Gastrocnemius medialis (tissue), 4 donors: Measurements from ENCODE around the gene PHF20. TPM values are rescaled to one million over a fixed set of nuclear protein-coding genes. Genes with fewer than 3 reads are reported as not detected.

Experiments
- ATAC-seq, 2 donors: fragments of 150-250 bp; one replicate each; pipeline ENCODE4 v1.9.1; 2016
- DNase-seq, 2 donors: peaks; one replicate each; pipeline ENCODE4 v3.0.0-alpha.2; 2019
- H3K27ac ChIP-seq, 4 donors: fragments of 200-600 bp; sonication (generic); 1 replicate in 1 of 4; 2 replicates in 3 of 4; pipeline ENCODE4 v1.5.1; 2016 to 2018; ENCODE audit warnings: mild to moderate bottlenecking in 2 of 4, moderate library complexity in 1 of 4
- H3K27me3 ChIP-seq, 3 donors: fragments of 200-600 bp; sonication (generic) in 2 of 3; 1 replicate in 1 of 3; 2 replicates in 2 of 3; pipeline versions ENCODE4 v1.5.1 to v1.6.0; 2016 to 2019; ENCODE audit warnings: mild to moderate bottlenecking in 1 of 3, moderate library complexity in 1 of 3
- H3K36me3 ChIP-seq, 2 donors: fragments of 200-600 bp; sonication (generic) in 1 of 2; one replicate each; pipeline ENCODE4 v1.5.1; 2017 to 2018
- H3K4me1 ChIP-seq, 2 donors: fragments of 200-600 bp; sonication (generic) in 1 of 2; one replicate each; pipeline ENCODE4 v1.5.1; 2016 to 2017; ENCODE audit warnings: mild to moderate bottlenecking in 2 of 2
- H3K4me3 ChIP-seq, 4 donors: fragments of 200-600 bp; sonication (generic) in 3 of 4; 1 replicate in 1 of 4; 2 replicates in 3 of 4; pipeline ENCODE4 v1.5.1; 2016 to 2019; ENCODE audit warnings: mild to moderate bottlenecking in 2 of 4
- H3K9me3 ChIP-seq, 3 donors: fragments of 200-600 bp; sonication (generic) in 2 of 3; 1 replicate in 1 of 3; 2 replicates in 2 of 3; pipeline ENCODE4 v1.5.1; 2016 to 2019
- POLR2A ChIP-seq, 2 donors: fragments of 450-650 bp; IDR thresholded peaks; one replicate each; pipeline ENCODE4 v1.6.1; 2017; ENCODE audit warnings: antibody characterized with exemption in 2 of 2, mild to moderate bottlenecking in 2 of 2, moderate library complexity in 2 of 2
- in situ Hi-C, 4 donors: fragments of 200-750 bp; cut with MboI; loops; one replicate each; pipeline versions ENCODE4 v1.15.0 to v1.8.0; 2017; ENCODE audit warnings: low sequenced_read_pairs in 4 of 4
- intact Hi-C: fragments of 100-400 bp; cut with DNase I; formaldehyde crosslinking; loops from one replicate; pipeline ENCODE4 v1.15.1; 2023; ENCODE audit warnings: low total_unique reads
- total RNA-seq, 4 donors: library from RNA; depleted of rRNA; stranded (reverse); fragments of >200 nt; gene quantifications; one replicate each; pipeline versions ENCODE4 v1.1.0 to v1.2.3, GENCODE V29; 2016
- TF ChIP-seq, protein P1 (sequence below), 5 experiments: fragments of 450-650 bp in 3 of 5; fragments of 200-600 bp in 2 of 5; sonication (generic) in 2 of 5; IDR thresholded peaks in 4 of 5; conservative IDR thresholded peaks in 1 of 5; 1 replicate in 4 of 5; 2 replicates in 1 of 5; pipeline ENCODE4 v1.5.1; 2016 to 2019; ENCODE audit warnings: antibody characterized with exemption in 5 of 5, mild to moderate bottlenecking in 3 of 5, moderate library complexity in 3 of 5

PHF20 gene
- total RNA-seq, 4 donors from 2014 or later, result 72.6 to 91.9 (median 82.2) TPM

DNA sequence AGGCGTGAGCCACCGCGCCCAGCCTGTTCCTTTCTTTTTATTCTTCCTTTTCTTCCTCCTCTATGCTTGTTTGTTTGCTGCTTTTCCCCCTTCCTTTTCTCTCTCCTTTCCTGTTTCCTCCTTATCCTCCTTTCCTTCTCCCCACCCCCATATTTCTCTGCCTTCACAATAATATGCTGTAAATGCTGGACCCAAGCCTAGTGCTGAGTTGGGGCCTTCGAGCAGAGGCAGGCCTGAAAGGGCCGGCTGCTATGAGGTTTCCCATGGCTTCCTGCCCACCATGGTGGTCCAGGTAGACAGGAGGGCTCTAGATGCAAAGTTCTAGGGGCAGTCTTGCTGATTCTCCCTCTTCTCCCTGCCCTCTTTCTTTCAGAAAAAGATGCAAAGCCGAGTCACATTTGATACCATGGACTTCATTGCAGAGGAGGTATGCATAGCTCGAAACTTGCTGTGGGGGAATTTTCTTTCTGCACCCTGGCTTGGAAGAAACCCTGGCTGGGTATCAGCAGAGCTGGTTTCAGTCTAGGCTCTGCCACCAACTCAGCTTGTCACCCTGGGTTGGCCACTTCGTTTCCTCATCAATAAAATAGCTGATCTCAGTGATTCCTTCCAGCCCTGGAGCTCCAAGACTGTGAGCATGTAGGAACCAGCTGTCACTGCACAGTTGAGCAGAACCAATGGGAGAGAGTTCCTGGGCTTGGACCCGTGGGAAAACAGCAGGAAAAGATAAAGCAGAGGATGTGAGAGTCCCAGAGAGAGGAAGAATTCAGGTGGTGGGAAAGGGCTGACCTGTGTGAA lies 204.0 kb downstream of the PHF20 start:
- DNase-seq (no peak), ATAC-seq (no peak)
- no peaks in the 10 kb centered on the region for H3K27me3 ChIP-seq
- H3K9me3 ChIP-seq, result no peaks in the 10 kb centered on the region
- H3K36me3 ChIP-seq, result no peaks in the 10 kb centered on the region
- no peak overlapping the region for H3K4me3 ChIP-seq
- no peak overlapping the region for H3K27ac ChIP-seq
- intact Hi-C loops (no loop called here), in situ Hi-C loops (loop anchor here in 1 of 4 donors (25.0 kb wide), 1 partner anchor 462 kb away; no protein-coding TSS in a partner anchor)
- H3K4me1 ChIP-seq, result no peaks in the 10 kb centered on the region
- no peak for TF ChIP-seq POLR2A (IDR thresholded peaks at IDR 0.05)
- TF ChIP-seq, protein P1, sequence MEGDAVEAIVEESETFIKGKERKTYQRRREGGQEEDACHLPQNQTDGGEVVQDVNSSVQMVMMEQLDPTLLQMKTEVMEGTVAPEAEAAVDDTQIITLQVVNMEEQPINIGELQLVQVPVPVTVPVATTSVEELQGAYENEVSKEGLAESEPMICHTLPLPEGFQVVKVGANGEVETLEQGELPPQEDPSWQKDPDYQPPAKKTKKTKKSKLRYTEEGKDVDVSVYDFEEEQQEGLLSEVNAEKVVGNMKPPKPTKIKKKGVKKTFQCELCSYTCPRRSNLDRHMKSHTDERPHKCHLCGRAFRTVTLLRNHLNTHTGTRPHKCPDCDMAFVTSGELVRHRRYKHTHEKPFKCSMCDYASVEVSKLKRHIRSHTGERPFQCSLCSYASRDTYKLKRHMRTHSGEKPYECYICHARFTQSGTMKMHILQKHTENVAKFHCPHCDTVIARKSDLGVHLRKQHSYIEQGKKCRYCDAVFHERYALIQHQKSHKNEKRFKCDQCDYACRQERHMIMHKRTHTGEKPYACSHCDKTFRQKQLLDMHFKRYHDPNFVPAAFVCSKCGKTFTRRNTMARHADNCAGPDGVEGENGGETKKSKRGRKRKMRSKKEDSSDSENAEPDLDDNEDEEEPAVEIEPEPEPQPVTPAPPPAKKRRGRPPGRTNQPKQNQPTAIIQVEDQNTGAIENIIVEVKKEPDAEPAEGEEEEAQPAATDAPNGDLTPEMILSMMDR (IDR thresholded peaks at IDR 0.05 in 4 of 5, conservative IDR thresholded peaks at IDR 0.05 in 1 of 5), result no peak

DNA sequence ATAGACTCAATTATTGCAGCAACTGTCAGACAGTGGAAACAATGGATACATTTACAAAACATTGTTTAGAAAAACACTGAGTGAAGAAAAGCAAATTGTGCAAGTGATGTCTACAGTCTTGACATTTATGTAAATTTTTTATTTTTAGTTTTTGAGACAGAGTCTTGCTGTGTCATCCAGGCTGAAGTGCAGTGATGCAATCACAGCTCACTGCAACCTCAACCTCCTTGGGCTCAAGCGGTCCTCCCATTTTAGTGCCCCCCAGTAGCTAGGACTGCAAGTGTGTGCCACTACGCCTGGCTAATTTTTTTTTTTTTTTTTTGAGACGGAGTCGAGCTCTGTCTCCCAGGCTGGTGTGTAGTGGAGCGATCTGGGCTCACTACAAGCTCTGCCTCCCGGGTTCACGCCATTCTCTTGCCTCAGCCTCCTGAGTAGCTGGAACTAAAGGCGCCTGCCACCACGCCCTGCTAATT lies 206.3 kb downstream of the PHF20 start:
- H3K27me3 ChIP-seq, result no peaks in the 10 kb centered on the region
- TF ChIP-seq, protein P1 (IDR thresholded peaks at IDR 0.05 in 4 of 5, conservative IDR thresholded peaks at IDR 0.05 in 1 of 5), result no peak
- no peak for TF ChIP-seq POLR2A (IDR thresholded peaks at IDR 0.05)
- no peak for DNase-seq
- H3K36me3 ChIP-seq, result no peaks in the 10 kb centered on the region
- no peak for ATAC-seq
- no peaks in the 10 kb centered on the region for H3K9me3 ChIP-seq
- no peak overlapping the region for H3K27ac ChIP-seq
- in situ Hi-C loops (loop anchor here in 1 of 4 donors (25.0 kb wide), 1 partner anchor 459 kb away; no protein-coding TSS in a partner anchor), intact Hi-C loops (no loop called here)
- H3K4me1 ChIP-seq, result no peaks in the 10 kb centered on the region
- H3K4me3 ChIP-seq, result no peak overlapping the region

DNA sequence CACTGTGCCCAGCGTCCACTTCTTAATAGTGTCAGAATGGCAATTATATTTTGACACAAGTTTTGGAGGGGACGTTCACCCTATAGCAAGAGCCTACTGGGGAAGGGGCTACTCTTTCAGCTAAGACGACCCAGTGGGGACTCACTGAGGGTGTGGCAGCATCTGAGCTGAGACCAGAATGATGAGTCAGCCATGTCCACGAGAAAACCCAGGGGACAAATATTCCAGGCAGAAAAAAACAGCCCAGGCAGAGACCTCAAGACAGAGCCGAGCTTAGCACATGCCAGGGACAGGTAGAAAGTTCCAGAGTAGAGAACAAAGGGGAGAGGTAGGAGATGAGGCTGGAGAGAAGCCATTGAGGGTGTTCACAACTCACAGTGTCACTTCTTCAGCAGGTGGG lies 207.7 kb downstream of the PHF20 start:
- intact Hi-C loops (no loop called here), in situ Hi-C loops (loop anchor here in 1 of 4 donors (25.0 kb wide), 1 partner anchor 458 kb away; no protein-coding TSS in a partner anchor)
- Histone ChIP-seq H3K4me1 (no peaks in the 10 kb centered on the region), H3K9me3 (no peaks in the 10 kb centered on the region), H3K4me3 (no peak overlapping the region), H3K27ac (no peak overlapping the region), H3K36me3 (no peaks in the 10 kb centered on the region), H3K27me3 (no peaks in the 10 kb centered on the region)
- DNase-seq, result no peak
- ATAC-seq, result no peak
- TF ChIP-seq POLR2A (IDR thresholded peaks at IDR 0.05), result no peak
- TF ChIP-seq, protein P1 (IDR thresholded peaks at IDR 0.05 in 4 of 5, conservative IDR thresholded peaks at IDR 0.05 in 1 of 5), result no peak

DNA sequence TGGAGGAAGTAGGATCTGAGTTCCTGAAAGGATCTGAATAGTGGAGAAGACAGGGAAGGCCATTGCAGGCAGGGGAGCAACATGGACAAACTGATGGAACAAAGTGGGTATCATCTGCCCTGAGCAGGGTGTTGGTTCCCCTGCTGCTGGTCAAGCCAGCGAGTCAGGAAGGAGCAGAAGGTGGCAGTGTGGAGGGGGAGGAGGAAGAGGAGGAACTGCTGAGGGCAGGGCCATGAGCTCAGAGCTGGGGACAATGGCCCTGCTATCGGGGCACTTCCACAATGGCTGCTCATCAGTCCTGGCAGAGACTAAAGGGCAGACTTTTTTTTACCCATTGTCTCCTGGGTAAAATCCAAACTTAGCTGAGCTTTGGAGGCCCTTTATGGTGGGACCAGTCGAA lies 210.2 kb downstream of the PHF20 start:
- Histone ChIP-seq H3K9me3 (no peaks in the 10 kb centered on the region), H3K27ac (no peak overlapping the region), H3K4me3 (no peak overlapping the region), H3K4me1 (no peaks in the 10 kb centered on the region), H3K27me3 (no peaks in the 10 kb centered on the region), H3K36me3 (no peaks in the 10 kb centered on the region)
- ATAC-seq (no peak), DNase-seq (no peak)
- intact Hi-C loops (no loop called here), in situ Hi-C loops (loop anchor here in 1 of 4 donors (25.0 kb wide), 1 partner anchor 455 kb away; no protein-coding TSS in a partner anchor)
- TF ChIP-seq, protein P1 (IDR thresholded peaks at IDR 0.05 in 4 of 5, conservative IDR thresholded peaks at IDR 0.05 in 1 of 5), result no peak
- no peak for TF ChIP-seq POLR2A (IDR thresholded peaks at IDR 0.05)
